Mesenchymal stem cell (in vitro differentiated cells and primary cell): ENCODE measurements around the gene GPRIN3.

Experiments
- DNase-seq: peaks from one replicate; pipeline ENCODE4 v3.0.0-alpha.2; 2013
- H2AFZ ChIP-seq: one replicate; pipeline ENCODE4 v1.6.1; 2013; ENCODE audit warnings: low read depth, mild to moderate bottlenecking, control low read depth, inconsistent platforms, low read length, moderate library complexity
- H2AK5ac ChIP-seq: 2 replicates; pipeline ENCODE4 v1.6.1; 2013; ENCODE audit warnings: low read length, moderate library complexity, mild to moderate bottlenecking, inconsistent platforms; ENCODE audit not compliant: severe bottlenecking
- H2BK120ac ChIP-seq: one replicate; pipeline ENCODE4 v1.6.1; 2013; ENCODE audit warnings: low read depth, mild to moderate bottlenecking, inconsistent platforms, low read length, moderate library complexity
- H2BK12ac ChIP-seq, 2 experiments: one replicate each; pipeline ENCODE4 v1.6.1; 2013; ENCODE audit warnings: inconsistent platforms in 2 of 2, low read length in 2 of 2, mild to moderate bottlenecking in 2 of 2, moderate library complexity in 2 of 2, control low read depth in 1 of 2
- H2BK15ac ChIP-seq: one replicate; pipeline ENCODE4 v1.6.1; 2013; ENCODE audit warnings: mild to moderate bottlenecking, low read depth, inconsistent platforms; ENCODE audit not compliant: poor library complexity, severe bottlenecking
- H2BK5ac ChIP-seq: 2 replicates; pipeline ENCODE4 v1.6.1; 2013; ENCODE audit warnings: low read depth, mild to moderate bottlenecking, low read length, control low read depth, inconsistent platforms; ENCODE audit not compliant: poor library complexity, severe bottlenecking
- H3K14ac ChIP-seq, 2 experiments: one replicate each; pipeline ENCODE4 v1.6.1; 2013; ENCODE audit warnings: inconsistent platforms in 2 of 2, low read length in 2 of 2, control low read depth in 1 of 2, mild to moderate bottlenecking in 1 of 2, moderate library complexity in 1 of 2
- H3K18ac ChIP-seq, 2 experiments: one replicate each; pipeline ENCODE4 v1.6.1; 2013; ENCODE audit warnings: inconsistent platforms in 2 of 2, low read length in 2 of 2, control low read depth in 1 of 2, low read depth in 1 of 2, mild to moderate bottlenecking in 1 of 2
- H3K23ac ChIP-seq, 2 experiments: one replicate each; pipeline ENCODE4 v1.6.1; 2013; ENCODE audit warnings: inconsistent platforms in 2 of 2, low read length in 2 of 2, mild to moderate bottlenecking in 2 of 2, moderate library complexity in 2 of 2, control low read depth in 1 of 2
- H3K27ac ChIP-seq: 2 replicates; pipeline ENCODE4 v1.5.1; 2013; ENCODE audit warnings: mild to moderate bottlenecking, moderate library complexity, low read length, control low read depth, inconsistent platforms; ENCODE audit not compliant: poor library complexity, severe bottlenecking
- H3K27me3 ChIP-seq, 2 experiments: 2 replicates each; pipeline versions ENCODE4 v1.6.1 to v1.7.0; 2013; ENCODE audit warnings: low read length in 2 of 2, mild to moderate bottlenecking in 2 of 2, moderate library complexity in 2 of 2, control low read depth in 1 of 2, inconsistent platforms in 1 of 2; ENCODE audit not compliant: control insufficient read depth in 1 of 2, insufficient read depth in 1 of 2
- H3K36me3 ChIP-seq, 2 experiments: 2 replicates each; pipeline versions ENCODE4 v1.6.1 to v1.7.0; 2013; ENCODE audit warnings: low read length in 2 of 2, control low read depth in 1 of 2, inconsistent platforms in 1 of 2, low read depth in 1 of 2, mild to moderate bottlenecking in 1 of 2; ENCODE audit not compliant: insufficient read depth in 2 of 2, control insufficient read depth in 1 of 2
- H3K4ac ChIP-seq, 2 experiments: one replicate each; pipeline ENCODE4 v1.6.1; 2013; ENCODE audit warnings: inconsistent platforms in 2 of 2, low read length in 2 of 2, mild to moderate bottlenecking in 2 of 2, moderate library complexity in 2 of 2, control low read depth in 1 of 2, low read depth in 1 of 2
- H3K4me1 ChIP-seq: 2 replicates; pipeline ENCODE4 v1.6.1; 2013; ENCODE audit warnings: low read depth, low read length, control low read depth; ENCODE audit not compliant: control insufficient read depth, insufficient read depth
- H3K4me2 ChIP-seq: 2 replicates; pipeline ENCODE4 v1.6.1; 2013; ENCODE audit warnings: low read length, mild to moderate bottlenecking, inconsistent platforms; ENCODE audit not compliant: poor library complexity, severe bottlenecking
- H3K4me3 ChIP-seq, 2 experiments: 2 replicates each; pipeline versions ENCODE4 v1.5.1 to v1.7.0; 2013; ENCODE audit warnings: low read length in 2 of 2, mild to moderate bottlenecking in 2 of 2, control low read depth in 1 of 2, low read depth in 1 of 2; ENCODE audit not compliant: insufficient read depth in 1 of 2
- H3K79me1 ChIP-seq: replicated peaks from 2 replicates; pipeline ENCODE4 v1.6.1; 2013; ENCODE audit warnings: mild to moderate bottlenecking, control low read depth, low read length, inconsistent platforms; ENCODE audit not compliant: poor library complexity, severe bottlenecking
- H3K9ac ChIP-seq: 2 replicates; pipeline ENCODE4 v1.7.0; 2013; ENCODE audit warnings: mild to moderate bottlenecking, low read length, moderate library complexity
- H3K9me3 ChIP-seq: 2 replicates; pipeline ENCODE4 v1.7.0; 2013; ENCODE audit warnings: mild to moderate bottlenecking, low read length; ENCODE audit not compliant: control insufficient read depth
- H4K8ac ChIP-seq: one replicate; pipeline ENCODE4 v1.6.1; 2013; ENCODE audit warnings: inconsistent platforms, mild to moderate bottlenecking, low read length, moderate library complexity
- H4K91ac ChIP-seq: one replicate; pipeline ENCODE4 v1.6.1; 2013; ENCODE audit warnings: mild to moderate bottlenecking, low read length, inconsistent platforms
- WGBS: methylation state at CpG from one replicate; pipeline ENCODE4 v1.1.7; 2013; ENCODE audit warnings: mixed read lengths; 5-methylcytosine and 5-hydroxymethylcytosine counted together

GPRIN3 gene

DNA sequence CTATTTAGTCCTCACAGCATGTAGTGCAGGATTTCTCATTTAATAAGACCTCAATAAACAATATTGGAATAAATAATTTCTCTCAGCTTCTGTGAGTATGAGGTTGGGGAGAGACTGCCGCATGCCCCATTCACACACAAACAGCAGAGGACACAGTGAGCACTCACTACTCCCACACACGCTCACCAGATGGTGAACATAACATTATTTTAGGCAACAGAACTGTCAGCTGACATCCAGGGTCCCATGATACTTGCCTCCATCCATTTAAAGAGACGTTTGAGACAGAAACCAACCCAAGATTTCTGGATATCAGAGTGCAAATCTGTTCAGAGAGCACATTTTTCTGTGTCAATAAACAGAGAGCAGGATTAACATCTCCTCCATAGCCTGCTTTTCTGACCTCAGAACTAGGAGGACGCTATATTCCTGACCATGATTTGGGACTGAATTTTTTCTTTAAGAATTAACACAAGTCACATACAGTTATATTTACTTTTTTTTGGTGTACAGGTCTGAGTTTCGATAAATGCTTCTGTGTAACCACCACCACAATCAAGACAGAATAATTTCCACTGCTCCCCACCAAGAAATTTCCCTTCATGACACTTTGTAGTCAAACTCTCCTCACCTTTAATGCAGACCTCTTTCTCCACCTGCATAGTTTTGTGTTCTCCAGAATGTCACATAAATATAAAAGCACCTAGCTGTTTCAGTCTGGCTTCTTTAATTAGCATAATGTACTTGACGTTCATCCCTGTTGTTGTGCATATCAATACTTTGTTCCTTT, 16.7 kb downstream of the GPRIN3 start:
- Histone ChIP-seq H2BK120ac (no peak overlapping the region), H3K4ac (no peak overlapping the region), H3K4me1 (no peaks in the 10 kb centered on the region), H4K91ac (no peak overlapping the region), H3K9ac (no peak overlapping the region), H3K4me3 (no peak overlapping the region), H3K36me3 (no peaks in the 10 kb centered on the region), H3K27me3 (peaks cover 0 to 28% of the 10 kb centered on the region in 2 experiments), H2BK12ac (no peak overlapping the region), H2BK15ac (no peak overlapping the region), H4K8ac (no peak overlapping the region), H2AFZ (no peak overlapping the region), H2BK5ac (no peak overlapping the region), H3K9me3 (no peaks in the 10 kb centered on the region), H3K79me1 (no peaks in the 10 kb centered on the region), H3K18ac (no peak overlapping the region), H3K27ac (no peak overlapping the region), H3K4me2 (no peak overlapping the region), H3K14ac (no peak overlapping the region), H2AK5ac (no peak overlapping the region), H3K23ac (no peak overlapping the region)
- 87% methylated on average over 5 of the region's 6 CpGs for WGBS
- DNase-seq = no peak

DNA sequence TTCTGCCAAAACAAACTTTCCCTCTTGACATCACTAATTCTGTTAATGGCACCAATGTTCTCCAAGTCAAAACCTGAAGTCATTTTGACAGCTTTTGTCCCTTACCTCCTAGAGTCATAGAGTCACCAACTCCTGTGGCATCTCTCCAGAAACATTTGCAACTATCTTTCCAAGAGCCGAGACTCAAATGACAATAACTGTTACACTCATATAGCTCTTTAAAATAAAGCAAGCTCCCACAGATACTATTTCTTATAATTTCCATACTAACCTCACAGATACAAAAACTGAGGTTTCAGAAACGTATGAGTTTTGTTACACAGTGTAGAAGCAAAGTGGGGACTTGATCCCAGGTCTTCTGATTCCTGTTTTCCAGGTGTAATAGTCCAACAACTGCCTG, 18.3 kb downstream of the GPRIN3 start:
- Histone ChIP-seq H2BK5ac (no peak overlapping the region), H2BK120ac (no peak overlapping the region), H2AK5ac (no peak overlapping the region), H3K4me3 (no peak overlapping the region), H3K4me1 (no peaks in the 10 kb centered on the region), H3K4me2 (no peak overlapping the region), H2BK12ac (no peak overlapping the region), H3K79me1 (no peaks in the 10 kb centered on the region), H3K27ac (no peak overlapping the region), H3K4ac (no peak overlapping the region), H3K23ac (no peak overlapping the region), H3K9ac (no peak overlapping the region), H4K91ac (no peak overlapping the region), H2AFZ (no peak overlapping the region), H3K27me3 (peaks cover 0 to 23% of the 10 kb centered on the region in 2 experiments), H3K18ac (no peak overlapping the region), H4K8ac (no peak overlapping the region), H2BK15ac (no peak overlapping the region), H3K14ac (no peak overlapping the region), H3K9me3 (no peaks in the 10 kb centered on the region), H3K36me3 (no peaks in the 10 kb centered on the region)
- DNase-seq = no peak
- WGBS = 91% methylated on average over 1 of the region's 2 CpGs

DNA sequence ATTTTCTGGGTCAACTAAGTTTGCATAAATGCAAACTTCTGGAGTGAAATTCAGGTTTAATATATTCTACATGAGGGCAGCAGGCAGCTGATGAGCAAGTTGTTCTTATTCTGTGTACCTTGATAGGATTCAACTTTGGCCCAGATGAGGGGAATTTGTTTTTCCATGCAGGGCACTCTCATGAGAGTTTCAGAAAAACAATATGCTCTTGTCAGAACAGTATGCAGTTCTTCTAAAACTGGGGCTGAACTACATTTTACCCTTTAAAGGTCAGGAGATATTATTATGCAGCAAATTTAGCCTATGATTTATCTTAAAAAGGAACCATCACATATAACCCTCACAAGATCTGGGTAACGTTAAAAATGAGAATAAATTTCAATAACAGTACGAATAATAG, 19.2 kb downstream of the GPRIN3 start:
- Histone ChIP-seq H3K36me3 (no peaks in the 10 kb centered on the region), H3K4ac (no peak overlapping the region), H3K9ac (no peak overlapping the region), H2BK120ac (no peak overlapping the region), H3K27ac (no peak overlapping the region), H3K9me3 (no peaks in the 10 kb centered on the region), H4K8ac (no peak overlapping the region), H2BK12ac (no peak overlapping the region), H3K4me1 (no peaks in the 10 kb centered on the region), H3K4me2 (no peak overlapping the region), H3K79me1 (no peaks in the 10 kb centered on the region), H2AK5ac (no peak overlapping the region), H4K91ac (no peak overlapping the region), H2BK15ac (no peak overlapping the region), H2BK5ac (no peak overlapping the region), H3K23ac (no peak overlapping the region), H3K4me3 (no peak overlapping the region), H3K27me3 (peaks cover 0 to 19% of the 10 kb centered on the region in 2 experiments), H2AFZ (no peak overlapping the region), H3K14ac (no peak overlapping the region), H3K18ac (no peak overlapping the region)
- no peak for DNase-seq
- 99% methylated on average over 2 of the region's 2 CpGs for WGBS

DNA sequence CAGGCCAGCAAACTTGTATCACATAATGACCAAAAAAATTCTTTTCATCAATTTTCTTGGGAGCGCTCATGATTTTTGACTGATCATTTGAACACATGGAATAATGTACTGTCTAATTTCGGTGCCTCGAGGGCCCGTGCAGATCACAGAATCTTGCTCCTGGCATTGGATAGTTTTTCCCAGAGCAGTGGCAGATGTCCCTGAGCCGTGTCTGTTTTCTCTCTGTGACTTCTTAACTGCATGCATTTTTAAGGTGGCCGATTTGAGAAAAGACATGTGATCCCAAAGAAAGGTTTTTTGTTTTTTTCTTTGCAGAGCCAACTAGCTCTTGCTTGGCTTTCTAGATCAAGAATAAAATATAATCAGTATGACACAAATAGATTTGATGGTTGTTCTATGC, 19.7 kb downstream of the GPRIN3 start:
- Histone ChIP-seq H3K27ac (no peak overlapping the region), H3K23ac (no peak overlapping the region), H4K91ac (no peak overlapping the region), H3K9me3 (no peaks in the 10 kb centered on the region), H2AK5ac (no peak overlapping the region), H2BK5ac (no peak overlapping the region), H2BK120ac (no peak overlapping the region), H3K4ac (no peak overlapping the region), H3K4me1 (no peaks in the 10 kb centered on the region), H2BK15ac (no peak overlapping the region), H3K4me2 (no peak overlapping the region), H3K27me3 (peaks cover 0 to 14% of the 10 kb centered on the region in 2 experiments), H3K9ac (no peak overlapping the region), H3K36me3 (no peaks in the 10 kb centered on the region), H3K18ac (no peak overlapping the region), H3K79me1 (no peaks in the 10 kb centered on the region), H4K8ac (no peak overlapping the region), H2BK12ac (no peak overlapping the region), H2AFZ (no peak overlapping the region), H3K4me3 (no peak overlapping the region), H3K14ac (no peak overlapping the region)
- no peak for DNase-seq
- 72% methylated on average over 6 of the region's 6 CpGs for WGBS
